NCI-H1417 treated with DMSO at 0.1 percent for 48 hours (cell line): ENCODE data around the gene SULT1A1.
"Not testable (repeated sequence)": the region's sequence is repeated elsewhere in the genome, so short reads cannot be mapped to it uniquely, and the experiment has no call there.

Experiments used
- DNase-seq: peaks from one replicate; lab custom pipeline; 2025; lab: John Stamatoyannopoulos, UW

SULT1A1 gene

DNA sequence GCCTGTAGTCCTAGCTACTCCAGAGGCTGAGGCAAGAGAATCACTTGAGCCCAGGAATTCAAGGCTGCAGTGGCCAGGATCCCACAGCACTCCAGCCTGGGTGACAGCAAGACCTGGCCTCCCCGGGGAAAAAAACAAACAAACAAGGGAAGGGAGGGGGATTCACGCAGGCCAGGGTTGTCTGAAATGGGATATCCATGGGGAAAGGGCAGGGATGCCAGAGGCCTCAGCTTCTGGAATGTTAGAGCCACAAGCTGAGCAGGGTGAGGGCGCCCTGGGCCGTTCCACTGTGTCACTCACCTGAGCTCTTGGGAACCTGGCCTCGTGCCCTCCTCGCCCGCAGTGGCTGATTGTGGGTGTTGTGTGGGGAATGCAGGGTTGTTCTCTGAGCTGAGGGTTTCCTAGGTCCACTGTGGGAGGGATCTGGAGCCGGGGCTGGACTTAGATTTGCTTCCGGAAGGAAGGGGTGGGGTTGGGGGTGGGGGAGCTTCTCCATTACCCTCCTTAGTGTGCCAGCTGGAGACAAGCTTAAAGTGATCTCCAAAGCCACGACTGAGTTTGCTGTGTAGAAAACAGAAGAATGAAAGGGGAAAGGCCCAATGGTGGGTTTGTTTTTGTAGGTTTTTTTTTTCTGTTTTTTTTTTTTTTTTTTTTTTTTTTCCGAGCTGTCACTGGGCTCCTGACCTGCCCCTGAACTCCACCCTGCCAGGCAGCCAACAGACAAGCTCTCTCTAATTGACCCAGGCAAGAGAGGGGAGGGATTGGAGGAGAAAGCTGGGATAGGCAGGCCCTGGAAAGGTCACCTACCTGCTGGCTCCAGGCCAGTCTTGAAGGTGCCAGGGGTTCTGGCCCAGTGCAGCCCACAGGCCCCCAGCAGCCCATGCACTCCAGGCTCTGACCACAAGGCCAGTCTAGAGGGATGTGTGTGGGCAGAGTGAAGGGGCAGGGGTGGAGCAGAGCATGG lies at the start of gene SULT1A1:
Gene SULT1A1, minus strand, starts transcription at position 414 of the 964 bp plus-strand sequence. CDS start 1,189 bp downstream, outside the sequence.
- no peak for DNase-seq

DNA sequence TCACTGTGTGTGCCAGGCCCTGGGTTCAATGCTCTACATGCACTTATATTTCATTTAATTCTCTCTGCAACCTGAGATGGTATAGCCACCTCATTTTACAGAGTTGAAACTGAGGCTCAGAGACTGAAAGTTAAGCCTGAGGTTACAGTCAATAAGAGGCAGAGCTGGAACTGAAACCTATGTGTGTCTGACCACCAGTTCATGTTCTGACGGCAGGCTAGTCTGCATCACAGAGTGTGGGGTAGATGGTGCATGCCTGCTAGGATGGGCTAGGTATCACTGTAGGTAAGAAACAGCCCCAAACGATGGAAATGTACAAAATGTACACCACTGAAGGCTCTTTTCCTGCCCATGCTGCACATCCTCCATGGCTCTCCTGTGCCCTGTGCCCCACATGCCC lies 30.1 kb upstream of the SULT1A1 start:
- DNase-seq: not testable (repeated sequence)

DNA sequence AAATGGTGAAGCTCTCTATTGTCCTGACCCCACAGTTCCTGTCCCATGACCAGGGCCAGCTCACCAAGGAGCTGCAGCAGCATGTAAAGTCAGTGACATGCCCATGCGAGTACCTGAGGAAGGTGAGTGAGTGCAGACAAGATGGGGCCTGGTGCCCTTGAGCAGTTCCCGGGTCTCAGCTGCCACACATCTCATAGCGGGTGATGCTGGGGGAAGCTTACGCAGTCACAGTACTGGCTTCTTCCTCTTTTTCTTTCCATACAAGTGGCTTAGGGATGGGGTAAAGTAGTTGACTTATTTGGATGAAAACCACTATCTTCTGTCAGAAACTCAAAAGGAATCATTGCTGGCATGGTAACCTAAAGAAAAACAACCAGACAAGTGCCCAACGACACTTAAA lies 28.5 kb upstream of the SULT1A1 start:
- not testable (repeated sequence) for DNase-seq

DNA sequence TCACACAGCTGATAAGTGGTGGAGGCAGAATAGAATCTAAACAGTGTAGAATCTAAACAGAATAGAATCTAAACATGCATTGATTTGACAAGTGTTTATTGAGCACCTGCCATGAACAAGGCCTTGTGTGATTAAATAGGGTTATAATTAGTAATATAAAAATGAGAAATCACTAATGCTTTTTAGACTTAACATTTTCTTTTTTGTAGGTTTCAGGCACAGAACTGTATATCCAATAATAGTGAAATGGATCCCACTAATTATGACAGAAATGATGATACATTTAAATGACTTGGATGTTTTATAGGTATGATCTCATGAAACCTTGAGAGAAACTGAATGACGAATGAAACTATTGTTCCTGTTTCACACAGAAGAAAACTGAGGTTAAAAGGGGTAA lies 27.9 kb upstream of the SULT1A1 start, which contains the start of gene NPIPB8:
Gene NPIPB8, plus strand, starts transcription at position 301 of the 400 bp plus-strand sequence. CDS start 296 bp downstream, outside the sequence.
- not testable (repeated sequence) for DNase-seq

DNA sequence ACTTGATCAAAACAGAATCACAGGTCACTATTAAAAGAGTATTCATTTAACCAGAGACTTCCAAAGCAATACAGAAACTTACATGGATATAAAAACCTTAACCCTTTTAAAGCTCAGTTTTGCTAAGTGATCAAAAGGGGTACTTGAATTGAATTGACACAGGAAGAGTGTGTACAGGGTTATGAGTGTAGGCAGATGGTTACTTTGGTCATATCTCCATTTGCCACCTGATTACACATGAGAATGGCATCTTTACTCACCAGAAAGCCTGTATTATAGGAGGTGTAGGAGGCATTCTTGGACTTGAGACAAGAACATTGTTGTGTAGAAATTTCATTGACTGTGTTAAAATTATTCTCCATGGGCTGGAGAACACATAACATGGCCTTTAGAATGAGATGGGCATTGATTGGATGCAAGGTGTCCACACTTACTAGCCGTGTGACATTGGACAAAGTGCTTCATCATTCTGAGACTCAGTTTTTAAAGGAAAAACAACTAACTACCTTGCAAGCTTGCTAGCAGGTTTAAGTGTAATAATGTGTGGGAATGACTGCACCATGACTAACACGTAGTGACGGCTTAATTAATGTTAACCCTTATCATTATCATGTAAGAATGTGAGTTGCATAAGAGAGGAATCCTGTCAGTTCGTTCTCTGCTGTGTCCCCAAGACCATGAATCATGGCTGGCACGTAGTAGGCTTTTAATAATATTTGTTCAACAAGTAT lies 26.4 kb upstream of the SULT1A1 start:
- DNase-seq: not testable (repeated sequence)

DNA sequence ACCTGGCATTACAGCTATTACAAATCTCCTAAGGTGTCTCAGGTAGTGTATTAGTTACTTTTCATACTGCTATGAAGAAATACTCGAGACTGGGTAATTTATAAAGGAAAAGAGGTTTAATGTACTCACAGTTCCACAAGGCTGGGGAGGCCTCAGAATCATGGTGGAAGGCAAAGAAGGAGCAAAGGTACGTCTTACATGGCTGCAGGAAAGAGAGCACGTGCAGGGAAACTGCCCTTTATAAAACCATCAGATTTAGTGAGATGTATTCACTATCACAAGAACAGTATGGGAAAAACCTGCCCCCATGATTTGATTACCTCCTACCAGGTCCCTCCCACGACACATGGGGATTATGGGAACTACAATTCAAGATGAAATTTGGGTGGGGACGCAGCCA lies 21.1 kb upstream of the SULT1A1 start:
- DNase-seq: not testable (repeated sequence)

DNA sequence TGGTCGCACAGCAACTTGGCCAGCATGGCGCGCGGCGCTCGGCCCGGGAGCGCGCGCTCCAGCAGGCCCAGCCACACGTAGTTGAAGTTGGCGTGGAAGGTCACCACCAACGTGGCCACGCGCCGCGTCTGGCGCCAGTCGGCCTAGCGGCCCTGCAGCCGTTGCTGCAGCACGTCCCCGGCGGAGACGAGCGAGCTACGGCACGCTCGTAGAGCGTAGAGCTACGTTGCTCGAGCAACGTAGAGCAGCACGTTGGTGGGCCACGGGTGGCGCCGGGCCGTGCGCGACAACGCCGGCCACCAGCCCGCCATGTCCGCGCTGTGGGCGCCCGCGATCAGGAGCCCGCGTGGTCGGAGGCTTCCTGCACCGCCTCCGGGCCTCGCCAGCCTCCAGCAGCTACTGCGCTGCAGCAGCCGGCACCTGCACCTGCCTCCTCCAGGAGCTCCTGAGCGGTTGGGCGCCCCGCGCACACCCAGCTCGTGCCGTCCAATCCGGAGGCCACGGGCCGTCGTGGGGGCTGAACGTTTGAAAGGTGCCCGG lies 13.4 kb upstream of the SULT1A1 start:
- peak; percentile 31 for DNase-seq

DNA sequence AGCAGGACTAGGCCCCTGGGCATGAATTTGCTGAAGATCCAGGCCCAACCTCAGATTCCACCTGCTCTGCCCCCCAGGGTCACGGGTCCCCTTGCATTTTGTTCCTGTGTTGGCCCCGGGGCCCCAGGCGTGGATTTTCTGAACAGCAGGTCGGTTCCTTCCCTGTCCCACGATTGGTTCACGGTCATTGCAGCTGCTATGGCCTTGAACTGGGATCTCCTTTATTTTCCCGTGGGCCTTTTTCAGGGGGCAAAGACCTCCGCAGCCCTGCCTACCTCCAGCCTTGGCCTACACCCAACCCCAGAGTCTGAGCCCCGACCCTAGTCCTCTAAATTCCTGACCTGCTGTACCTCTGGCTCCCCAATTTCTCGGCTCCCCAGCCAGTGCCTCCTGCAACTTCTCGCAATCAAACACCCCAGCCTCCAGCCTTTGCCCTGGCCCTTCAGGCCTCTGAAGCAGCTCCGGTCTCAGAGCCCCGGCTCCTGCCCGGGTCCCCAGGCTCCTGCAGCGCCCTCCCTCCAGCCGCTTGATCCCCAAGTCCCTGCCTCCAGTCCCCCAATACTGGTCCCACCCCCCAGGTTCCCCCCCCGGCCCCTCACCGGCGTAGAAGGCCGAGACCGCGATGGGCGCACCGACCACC lies 12.8 kb upstream of the SULT1A1 start:
- DNase-seq: not testable (repeated sequence)

DNA sequence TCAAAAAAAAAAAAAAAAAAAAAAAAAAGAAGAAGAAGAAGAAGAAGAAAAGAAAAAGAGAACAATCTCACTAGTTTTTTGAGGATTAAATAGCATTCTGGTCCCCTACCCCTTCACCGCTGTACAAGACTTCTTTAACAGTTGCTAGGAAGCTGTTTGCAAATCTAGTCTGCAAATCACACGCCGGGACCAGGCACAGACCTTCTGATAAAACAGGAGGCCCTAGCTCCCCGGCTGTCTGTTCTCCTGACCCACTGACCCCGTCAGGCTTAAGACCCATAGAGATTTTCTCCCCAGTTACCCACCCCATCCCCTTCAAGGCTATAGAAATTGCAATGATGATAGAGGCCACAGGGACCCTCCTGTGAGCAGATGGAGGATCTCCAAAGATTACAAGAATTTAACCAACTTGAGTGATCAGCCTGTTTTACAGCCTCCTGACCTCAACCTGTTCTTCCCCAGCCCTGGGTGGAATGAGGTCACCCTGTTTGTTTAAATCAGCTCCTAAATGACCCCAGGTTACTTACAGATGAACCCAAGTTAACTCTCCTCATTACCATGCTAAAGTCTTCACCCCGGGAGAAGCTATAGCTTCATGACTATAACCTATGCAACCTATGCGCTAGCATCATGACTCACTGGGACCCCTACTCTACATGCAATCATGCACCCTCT lies 11.8 kb upstream of the SULT1A1 start:
- DNase-seq: no peak

DNA sequence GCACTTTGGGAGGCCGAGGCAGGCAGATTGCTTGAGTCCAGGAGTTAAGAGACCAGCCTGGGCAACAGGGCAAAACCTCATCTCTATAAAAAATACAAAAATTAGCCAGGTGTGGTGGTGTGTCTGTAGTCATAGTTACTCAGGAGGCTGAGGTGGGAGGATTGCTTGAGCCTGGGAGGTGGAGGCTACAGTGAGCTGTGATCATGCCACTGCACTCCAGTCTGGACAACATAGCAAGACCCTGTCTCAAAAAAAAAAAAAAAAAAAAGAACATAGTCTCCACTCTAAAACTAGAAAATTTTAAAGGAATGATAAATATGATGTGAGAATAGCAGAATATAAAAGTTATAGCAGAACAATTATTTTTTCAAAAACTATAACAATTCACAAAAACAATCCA lies 10.5 kb upstream of the SULT1A1 start:
- not testable (repeated sequence) for DNase-seq

DNA sequence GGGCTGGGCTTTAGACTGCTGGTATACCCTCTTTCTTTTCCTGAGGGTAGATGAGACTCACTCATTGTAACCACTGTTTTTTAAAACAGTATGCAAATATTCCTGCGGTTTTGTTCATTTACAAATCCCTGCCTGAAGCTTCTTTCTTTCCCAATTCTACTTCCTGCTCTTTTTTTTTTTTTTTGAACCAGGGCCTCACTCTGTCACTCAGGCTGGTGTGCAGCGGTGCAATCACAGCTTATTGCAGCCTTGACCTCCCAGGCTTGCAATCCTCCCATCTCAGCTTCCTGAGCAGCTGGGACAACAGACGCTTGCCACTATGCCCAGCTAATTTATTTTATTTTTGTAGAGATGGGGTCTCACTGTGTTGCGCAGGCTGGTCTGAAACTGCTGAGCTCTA lies 8.0 kb upstream of the SULT1A1 start:
- no peak for DNase-seq

DNA sequence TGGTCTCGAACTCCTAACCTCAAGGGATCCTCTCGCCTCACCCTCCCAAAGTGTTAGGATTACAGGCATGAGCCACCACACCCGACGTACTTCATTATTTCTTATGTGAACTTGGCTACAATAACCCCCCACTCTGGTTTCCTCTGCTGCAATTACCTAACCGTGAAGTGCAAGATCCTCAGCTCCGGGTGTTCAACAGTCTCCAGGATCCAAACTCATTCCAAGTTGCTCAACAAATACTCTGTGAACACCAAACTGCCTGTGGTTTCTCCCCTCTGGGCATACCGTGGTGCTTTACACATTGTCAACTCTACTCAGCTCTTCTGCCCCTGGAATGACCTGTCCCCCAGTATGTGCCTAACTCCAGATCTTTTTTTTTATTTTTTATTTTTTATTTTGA lies 6.8 kb upstream of the SULT1A1 start:
- no peak for DNase-seq

DNA sequence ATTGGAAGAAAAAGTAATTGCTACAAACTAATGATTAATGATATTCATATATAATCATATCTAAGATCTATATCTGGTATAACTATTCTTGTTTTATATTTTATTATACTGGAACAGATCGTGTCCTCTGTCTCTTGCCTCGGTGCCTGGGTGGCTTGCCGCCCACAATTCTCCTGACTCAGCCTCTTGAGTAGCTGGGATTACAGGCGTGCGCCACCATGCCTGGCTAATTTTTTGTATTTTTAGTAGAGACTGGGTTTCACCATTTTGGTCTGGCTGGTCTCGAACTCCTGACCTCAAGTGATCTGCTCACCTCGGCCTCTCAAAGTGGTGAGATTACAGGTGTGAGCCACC lies 6.4 kb upstream of the SULT1A1 start:
- DNase-seq: not testable (repeated sequence)

DNA sequence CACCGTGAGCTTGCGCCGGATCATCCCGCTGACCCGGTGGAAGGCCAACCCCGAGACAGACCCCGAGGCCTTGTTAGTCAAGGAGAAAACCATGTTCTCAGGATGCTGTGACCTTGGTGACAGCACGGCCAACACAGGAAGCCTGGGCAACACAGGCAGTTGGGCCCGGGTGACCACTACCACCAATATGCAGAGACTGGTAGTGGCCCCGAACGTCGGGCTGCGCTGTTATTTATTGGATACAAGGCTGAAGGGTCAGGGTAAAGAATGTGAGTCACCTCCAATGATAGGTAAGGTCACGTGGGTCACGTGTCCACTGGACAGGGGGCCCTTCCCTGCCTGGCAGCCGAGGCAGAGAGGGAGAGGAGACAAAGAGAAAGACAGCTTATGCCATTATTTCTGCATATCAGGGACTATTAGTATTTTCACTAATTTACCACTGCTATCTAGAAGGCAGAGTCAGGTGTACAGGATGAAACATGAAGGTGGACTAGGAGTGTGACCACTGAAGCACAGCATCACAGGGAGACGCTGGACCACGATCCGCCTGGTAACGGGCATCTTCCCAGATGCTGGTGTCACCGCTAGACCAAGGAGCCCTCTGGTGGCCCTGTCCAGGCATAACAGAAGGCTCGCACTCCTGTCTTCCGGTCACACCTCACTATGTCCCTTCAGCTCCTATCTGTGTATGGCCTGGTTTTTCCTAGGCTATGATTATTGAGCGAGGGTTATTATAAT lies 5.8 kb upstream of the SULT1A1 start:
- DNase-seq: not testable (repeated sequence)

DNA sequence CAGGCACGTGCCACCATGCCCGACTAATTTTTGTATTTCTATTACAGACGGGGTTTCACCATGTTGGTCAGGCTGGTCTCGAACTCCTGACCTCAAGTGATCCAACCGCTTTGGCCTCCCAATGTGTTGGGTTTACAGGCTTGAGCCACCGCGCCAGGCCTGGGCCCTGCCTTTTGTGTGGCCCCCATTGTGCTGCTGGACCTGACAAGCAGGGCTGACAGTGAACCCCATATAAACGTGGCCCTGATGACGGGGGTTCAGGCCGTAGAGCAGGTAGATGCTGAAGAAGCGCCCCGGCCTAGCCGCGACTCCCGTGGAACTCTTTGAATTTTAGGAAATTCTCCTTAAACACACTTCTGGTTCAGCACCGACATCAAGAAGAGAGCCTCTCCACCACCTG lies 4.7 kb upstream of the SULT1A1 start:
- not testable (repeated sequence) for DNase-seq

DNA sequence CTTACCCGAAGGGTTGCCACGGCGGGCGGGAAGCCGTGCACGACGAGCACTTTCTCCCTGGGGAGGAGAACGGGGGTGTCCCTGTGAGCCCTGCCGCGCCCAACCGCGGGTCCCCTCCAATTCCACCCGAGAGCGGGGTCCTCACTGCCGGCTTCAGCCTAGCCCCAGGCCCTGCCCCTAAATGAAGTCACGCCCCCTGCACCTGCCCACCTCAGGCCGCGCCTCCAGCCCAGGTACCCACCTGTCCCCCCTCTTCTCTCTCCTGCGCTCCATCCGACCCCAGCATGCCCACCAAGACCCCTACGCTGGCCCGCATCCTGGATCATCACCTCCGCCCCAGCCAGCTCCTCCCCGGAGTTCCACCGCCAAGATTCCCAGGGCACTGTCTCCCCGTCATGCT lies 4.1 kb upstream of the SULT1A1 start:
- DNase-seq: not testable (repeated sequence)

DNA sequence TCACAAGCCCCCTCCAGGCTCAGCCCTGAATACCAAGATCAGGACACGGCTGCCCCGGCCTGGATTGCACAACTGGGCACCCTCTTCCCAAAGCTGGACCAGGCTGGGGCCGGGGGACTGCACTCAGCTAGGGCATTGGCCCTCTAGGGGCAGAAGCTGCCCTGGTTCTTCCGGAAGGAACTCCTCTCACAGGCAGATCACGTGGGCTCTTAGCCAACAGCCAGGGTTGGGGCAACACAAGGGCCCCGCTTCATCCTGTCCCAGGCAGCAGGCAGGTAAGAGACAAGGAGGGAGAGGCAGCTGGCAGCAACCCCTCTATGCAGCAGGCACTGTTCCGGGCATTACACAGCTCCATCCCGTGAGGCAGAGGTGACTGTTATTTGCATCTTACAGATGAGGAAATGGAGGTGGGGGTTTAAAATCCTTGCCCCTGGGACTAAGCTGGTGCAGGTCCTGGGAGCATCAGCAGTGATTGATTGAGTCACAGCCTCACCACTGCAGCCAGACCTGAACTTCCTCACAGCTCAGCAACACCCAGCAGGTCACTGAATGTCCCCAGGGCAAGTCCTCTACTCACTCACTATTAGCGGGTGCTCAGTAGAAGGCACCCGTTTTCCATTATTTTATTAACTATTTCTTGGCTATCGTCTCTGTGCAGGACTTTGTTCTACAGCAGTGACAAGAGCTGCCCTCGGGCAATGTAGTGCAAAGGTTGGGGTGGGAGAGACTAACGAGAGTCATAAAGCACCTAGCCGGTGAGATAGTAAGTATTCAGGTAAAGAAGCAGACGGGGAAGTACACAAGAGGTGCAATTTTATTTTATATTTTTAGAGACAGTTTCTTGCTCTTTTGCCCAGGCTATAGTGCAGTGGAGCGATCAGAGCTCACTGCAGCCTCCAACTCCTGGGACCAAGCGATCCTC lies 2.8 kb upstream of the SULT1A1 start:
- DNase-seq: not testable (repeated sequence)

DNA sequence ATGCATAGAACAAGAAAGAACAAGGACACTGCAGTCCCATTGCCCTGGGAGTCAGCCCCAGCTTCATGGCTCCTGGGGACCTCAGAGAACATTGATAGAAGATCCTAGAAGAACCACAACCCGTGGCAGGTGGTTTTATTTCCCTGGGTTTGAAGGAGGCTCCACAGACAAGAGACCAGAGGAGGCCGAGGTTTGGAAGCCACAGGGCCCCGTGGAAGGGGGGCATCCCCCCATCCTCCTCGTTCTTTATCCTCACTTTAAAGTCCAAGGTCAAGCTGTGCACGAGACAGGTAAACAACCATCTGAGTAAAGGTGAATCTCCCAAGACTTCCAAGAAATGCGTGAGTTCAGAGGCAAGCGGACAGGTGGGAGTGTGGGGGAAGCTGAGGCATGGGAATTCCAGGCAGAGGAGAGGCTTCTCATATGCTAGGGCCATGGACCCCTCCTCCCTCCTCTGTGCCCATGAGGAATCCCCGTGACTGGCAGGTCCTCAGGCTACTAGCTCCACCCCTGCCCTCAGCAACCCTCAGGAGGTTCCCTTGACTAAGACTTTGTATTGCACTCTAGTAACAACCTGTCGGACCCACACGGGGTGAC lies 849 bp upstream of the SULT1A1 start:
- no peak for DNase-seq
